Liver (tissue), 9 donors: Measurements from ENCODE around the gene OR1F1. TPM values are rescaled to one million over a fixed set of nuclear protein-coding genes. Genes with fewer than 3 reads are reported as not detected.

ENCODE experiments used
- DNase-seq: peaks from one replicate; pipeline ENCODE4 v3.0.0-alpha.2; 2017; ENCODE audit warnings: low spot score
- H3K27ac ChIP-seq, 2 donors: one replicate each; pipeline ENCODE4 v1.7.0; 2013; ENCODE audit warnings: inconsistent platforms in 2 of 2, low read length in 2 of 2, control low read depth in 1 of 2, low read depth in 1 of 2, mild to moderate bottlenecking in 1 of 2
- H3K27me3 ChIP-seq, 4 donors: one replicate each; pipeline versions ENCODE4 v1.6.1 to v1.7.0; 2013; ENCODE audit warnings: low read length in 3 of 4, inconsistent platforms in 1 of 4, mild to moderate bottlenecking in 1 of 4, moderate library complexity in 1 of 4; ENCODE audit not compliant: control insufficient read depth in 4 of 4, insufficient read depth in 4 of 4
- H3K36me3 ChIP-seq, 4 donors: one replicate each; pipeline versions ENCODE4 v1.6.1 to v1.7.0; 2013; ENCODE audit warnings: low read length in 3 of 4, mild to moderate bottlenecking in 3 of 4, low read depth in 1 of 4, moderate library complexity in 1 of 4; ENCODE audit not compliant: control insufficient read depth in 4 of 4, insufficient read depth in 3 of 4
- H3K4me1 ChIP-seq, 4 donors: one replicate each; pipeline versions ENCODE4 v1.6.1 to v1.7.0; 2013; ENCODE audit warnings: low read length in 3 of 4, mild to moderate bottlenecking in 3 of 4, moderate library complexity in 1 of 4; ENCODE audit not compliant: control insufficient read depth in 4 of 4, insufficient read depth in 4 of 4
- H3K4me3 ChIP-seq, 3 donors: one replicate each; pipeline versions ENCODE4 v1.6.1 to v1.7.0; 2013; ENCODE audit warnings: low read length in 3 of 3, control low read depth in 1 of 3, low read depth in 1 of 3, mild to moderate bottlenecking in 1 of 3
- H3K9ac ChIP-seq, 2 donors: one replicate each; pipeline ENCODE4 v1.7.0; 2013; ENCODE audit warnings: low read length in 2 of 2, mild to moderate bottlenecking in 2 of 2, moderate library complexity in 2 of 2, control low read depth in 1 of 2, low read depth in 1 of 2
- H3K9me3 ChIP-seq, 4 donors: one replicate each; pipeline versions ENCODE4 v1.6.1 to v1.7.0; 2013; ENCODE audit warnings: low read length in 3 of 4; ENCODE audit not compliant: control insufficient read depth in 4 of 4
- ATF3 ChIP-seq: IDR thresholded peaks from 2 replicates; pipeline ENCODE4 v1.6.1; 2016; ENCODE audit warnings: antibody characterized with exemption
- CTCF ChIP-seq: fragments of 150-350 bp; IDR thresholded peaks from 2 replicates; pipeline ENCODE4 v1.5.1; 2017; ENCODE audit warnings: improper control_type of control experiment, low read depth, low read length; ENCODE audit not compliant: missing input control
- FOXA2 ChIP-seq: IDR thresholded peaks from 2 replicates; pipeline ENCODE4 v1.6.1; 2016; ENCODE audit warnings: antibody characterized with exemption
- GABPA ChIP-seq, 2 donors: IDR thresholded peaks in 1 of 2; conservative IDR thresholded peaks in 1 of 2; 2 replicates each; pipeline ENCODE4 v1.6.1; 2016; ENCODE audit warnings: antibody characterized with exemption in 2 of 2, mild to moderate bottlenecking in 1 of 2, moderate library complexity in 1 of 2
- HNF4A ChIP-seq, 2 donors: conservative IDR thresholded peaks; 2 replicates each; pipeline ENCODE4 v1.6.1; 2016; ENCODE audit warnings: antibody characterized with exemption in 2 of 2, mild to moderate bottlenecking in 2 of 2
- NR2F2 ChIP-seq: IDR thresholded peaks from 2 replicates; pipeline ENCODE4 v1.6.1; 2016; ENCODE audit warnings: antibody characterized with exemption
- RAD21 ChIP-seq, 2 donors: IDR thresholded peaks; 2 replicates each; pipeline ENCODE4 v1.6.1; 2016; ENCODE audit warnings: antibody characterized with exemption in 2 of 2, mild to moderate bottlenecking in 2 of 2
- REST ChIP-seq: IDR thresholded peaks from 2 replicates; pipeline ENCODE4 v1.6.1; 2016; ENCODE audit warnings: antibody characterized with exemption, mild to moderate bottlenecking
- RXRA ChIP-seq, 2 donors: IDR thresholded peaks; 2 replicates each; pipeline ENCODE4 v1.6.1; 2017 to 2018; ENCODE audit warnings: antibody characterized with exemption in 2 of 2, mild to moderate bottlenecking in 1 of 2
- SP1 ChIP-seq: IDR thresholded peaks from 2 replicates; pipeline ENCODE4 v1.6.1; 2018; ENCODE audit warnings: antibody characterized with exemption, mild to moderate bottlenecking
- YY1 ChIP-seq: IDR thresholded peaks from 2 replicates; pipeline ENCODE4 v1.6.1; 2016; ENCODE audit warnings: antibody characterized with exemption, mild to moderate bottlenecking
- ZBTB33 ChIP-seq: IDR thresholded peaks from 2 replicates; pipeline ENCODE4 v1.6.1; 2016; ENCODE audit warnings: antibody characterized with exemption
- WGBS: extraction: QIAGEN DNeasy Blood & Tissue Kit; methylation state at CpG from one replicate; pipeline ENCODE4 v1.1.7; 2013; 5-methylcytosine and 5-hydroxymethylcytosine counted together
- polyA plus RNA-seq, 2 donors: library from polyadenylated mRNA; stranded (reverse) in 1 of 2; unstranded in 1 of 2; fragments of 200-250 nt in 1 of 2; fragments of >200 nt in 1 of 2; fragmentation: Nextera tagmentation in 1 of 2; extraction: Ambion mirVana in 1 of 2; gene quantifications; one replicate each; pipeline versions ENCODE4 v1.2.1 to v1.2.3, GENCODE V29; 2013 to 2015
- total RNA-seq, 2 donors: library from RNA; depleted of rRNA; stranded (reverse); fragments of >200 nt; gene quantifications; one replicate each; pipeline ENCODE4 v1.2.3, GENCODE V29; 2014
- donor health status: healthy.
- donor health status: healthy.
- donor health status: healthy.
- donor health status: healthy.
- donor health status: healthy.

Gene OR1F1
- total and polyA plus RNA-seq, 4 donors: not detected

- 52% methylated on average over 3 of the region's 3 CpGs for WGBS
- Histone ChIP-seq H3K36me3 (no peaks in the 10 kb centered on the region), H3K9me3 (peaks cover 6 to 22% (median 17%) of the 10 kb centered on the region in 4 donors), H3K4me1 (no peaks in the 10 kb centered on the region), H3K27ac (peak overlapping the region in 1 of 2 donors; percentile 54), H3K4me3 (no peak overlapping the region), H3K9ac (no peak overlapping the region), H3K27me3 (no peaks in the 10 kb centered on the region)
- DNase-seq: no peak
- TF ChIP-seq RXRA (IDR thresholded peaks at IDR 0.05): no peak
- no peak for TF ChIP-seq SP1
- no peak for TF ChIP-seq FOXA2
- TF ChIP-seq ATF3: no peak
- TF ChIP-seq REST: no peak
- no peak for TF ChIP-seq HNF4A (conservative IDR thresholded peaks at IDR 0.05)
- TF ChIP-seq GABPA (IDR thresholded peaks at IDR 0.05 in 1 of 2, conservative IDR thresholded peaks at IDR 0.05 in 1 of 2): no peak
- TF ChIP-seq YY1: no peak
Measured at GRCh38 chr16:3216263-3216640, 28.2 kb downstream of the OR1F1 start.

- H3K27me3 ChIP-seq: no peaks in the 10 kb centered on the region
- peak overlapping the region in 1 of 3 donors; percentile 14 for H3K4me3 ChIP-seq
- H3K27ac ChIP-seq: no peak overlapping the region
- H3K9me3 ChIP-seq: peaks cover 24 to 59% (median 45%) of the 10 kb centered on the region in 4 donors
- 90% methylated on average over 10 of the region's 10 CpGs for WGBS
- H3K4me1 ChIP-seq: no peaks in the 10 kb centered on the region
- TF ChIP-seq NR2F2 (no peak), CTCF (no peak), ZBTB33 (no peak), RAD21 (IDR thresholded peaks at IDR 0.05) (no peak), YY1 (no peak), ATF3 (no peak), HNF4A (conservative IDR thresholded peaks at IDR 0.05) (no peak), RXRA (IDR thresholded peaks at IDR 0.05) (no peak)
- DNase-seq: no peak
- H3K36me3 ChIP-seq: peaks cover 2 to 30% (median 23%) of the 10 kb centered on the region in 4 donors
- H3K9ac ChIP-seq: no peak overlapping the region
Measured at GRCh38 chr16:3220839-3221238, 32.8 kb downstream of the OR1F1 start.
